ENCODE data around the gene TUBA1A.
A peak's percentile ranks its signal among the peaks of the same experiment; 100 is the strongest.
"Not testable (repeated sequence)": the region's sequence is repeated elsewhere in the genome, so short reads cannot be mapped to it uniquely, and the experiment has no call there.

Gene TUBA1A

DNA sequence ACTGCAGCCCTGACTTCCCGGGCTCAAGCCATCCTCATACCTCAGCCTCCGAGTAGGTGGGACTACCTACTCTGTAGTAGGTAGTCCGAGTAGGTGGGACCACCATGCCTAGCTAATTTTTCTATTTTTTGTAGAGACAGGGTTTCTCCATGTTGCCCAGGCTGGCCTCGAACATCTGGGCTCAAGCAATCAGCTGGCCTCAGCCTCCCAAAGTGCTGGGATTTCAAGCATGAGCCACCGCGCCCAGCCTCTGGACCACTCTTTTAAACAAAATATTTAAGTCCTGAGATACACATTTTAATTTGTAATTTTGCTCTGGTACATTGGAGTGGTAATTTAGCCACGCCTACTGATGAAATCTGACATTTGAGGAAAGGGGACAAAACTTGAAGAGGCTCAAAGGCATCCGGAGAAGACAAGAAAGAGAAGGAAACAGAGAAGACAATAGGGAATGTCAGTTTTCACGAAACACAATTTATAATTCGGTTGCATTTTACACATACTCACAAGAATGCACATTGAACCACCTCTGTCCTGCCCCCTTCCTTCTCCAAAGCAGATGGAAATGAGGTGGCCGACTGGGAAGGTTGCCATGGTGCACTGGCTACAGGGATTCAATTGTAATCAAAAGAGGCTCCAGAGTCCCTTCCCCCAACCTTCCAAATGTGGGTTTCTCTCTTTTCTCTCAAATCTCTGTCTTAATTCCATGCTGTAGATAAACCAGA is 9.7 kb upstream of the TUBA1A start:
- peaks cover 26% of the 10 kb centered on the region for H3K4me1 Mint-ChIP-seq
- H3K36me3 Mint-ChIP-seq (ENCODE audit: low read depth) = no peaks in the 10 kb centered on the region
- TF ChIP-seq CTCF (IDR thresholded peaks at IDR 0.05; ENCODE audit: unreplicated experiment in 3 of 3) = no peak
- H3K27me3 Mint-ChIP-seq (ENCODE audit: low read depth) = no peaks in the 10 kb centered on the region
- no peak overlapping the region for H3K4me3 Mint-ChIP-seq
- peak overlapping the region; percentile 18 to 85 (median 50) for H3K27ac Mint-ChIP-seq
- no peaks in the 10 kb centered on the region for H3K9me3 Mint-ChIP-seq

GRCh38 chr12:49197256-49197655 is 8.4 kb upstream of the TUBA1A start:
- Mint-ChIP-seq H3K4me3 (no peak overlapping the region), H3K36me3 (ENCODE audit: low read depth) (no peaks in the 10 kb centered on the region), H3K27ac (peak overlapping the region in 2 of 3 experiments; percentile 17 to 54), H3K9me3 (no peaks in the 10 kb centered on the region), H3K27me3 (ENCODE audit: low read depth) (no peaks in the 10 kb centered on the region), H3K4me1 (peaks cover 26% of the 10 kb centered on the region)
- no peak for TF ChIP-seq CTCF (IDR thresholded peaks at IDR 0.05; ENCODE audit: unreplicated experiment in 3 of 3)

GRCh38 chr12:49195736-49196135 is 6.9 kb upstream of the TUBA1A start:
- Mint-ChIP-seq H3K27ac (no peak overlapping the region), H3K27me3 (ENCODE audit: low read depth) (no peaks in the 10 kb centered on the region), H3K9me3 (no peaks in the 10 kb centered on the region), H3K36me3 (ENCODE audit: low read depth) (no peaks in the 10 kb centered on the region), H3K4me3 (no peak overlapping the region), H3K4me1 (peaks cover 10% of the 10 kb centered on the region)
- no peak for TF ChIP-seq CTCF (IDR thresholded peaks at IDR 0.05; ENCODE audit: unreplicated experiment in 3 of 3)

DNA sequence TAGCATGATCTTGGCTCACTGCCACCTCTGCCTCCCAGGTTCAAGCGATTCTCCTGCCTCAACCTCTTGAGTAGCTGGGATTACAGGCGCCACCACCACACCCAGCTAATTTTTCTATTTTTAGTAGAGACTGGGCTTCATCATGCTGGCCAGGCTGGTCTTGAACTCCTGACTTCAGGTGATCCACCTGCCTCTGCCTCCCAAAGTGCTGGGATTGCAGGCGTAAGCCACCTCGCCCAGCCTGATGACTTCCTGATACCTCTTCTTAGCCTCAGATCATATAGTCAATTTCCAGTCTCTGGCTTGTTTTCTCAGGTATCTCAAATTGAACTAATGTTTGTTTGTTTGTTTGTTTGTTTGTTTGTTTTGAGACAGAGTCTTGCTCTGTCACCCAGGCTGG is 4.9 kb upstream of the TUBA1A start:
- H3K4me3 Mint-ChIP-seq; H3K9me3 Mint-ChIP-seq; H3K36me3 Mint-ChIP-seq (ENCODE audit: low read depth); H3K27me3 Mint-ChIP-seq (ENCODE audit: low read depth); H3K27ac Mint-ChIP-seq: not testable (repeated sequence)
- peaks cover 13% of the 10 kb centered on the region for H3K4me1 Mint-ChIP-seq

GRCh38 chr12:49191498-49191897 is 2.6 kb upstream of the TUBA1A start:
- Mint-ChIP-seq H3K4me1 (peaks cover 20% of the 10 kb centered on the region), H3K27ac (peak overlapping the region in 1 of 3 experiments; percentile 3), H3K36me3 (ENCODE audit: low read depth) (peaks cover 16% of the 10 kb centered on the region), H3K4me3 (peak overlapping the region in 1 of 3 experiments; percentile 21)
- not testable (repeated sequence) for H3K9me3 Mint-ChIP-seq; H3K27me3 Mint-ChIP-seq (ENCODE audit: low read depth)

- H3K4me3 Mint-ChIP-seq = no peak overlapping the region
- no peak overlapping the region for H3K27ac Mint-ChIP-seq
- H3K36me3 Mint-ChIP-seq (ENCODE audit: low read depth) = peaks cover 22% of the 10 kb centered on the region
- peaks cover 25% of the 10 kb centered on the region for H3K4me1 Mint-ChIP-seq
- no peak for TF ChIP-seq CTCF (IDR thresholded peaks at IDR 0.05; ENCODE audit: unreplicated experiment in 3 of 3)
- H3K9me3 Mint-ChIP-seq = no peaks in the 10 kb centered on the region
- H3K27me3 Mint-ChIP-seq (ENCODE audit: low read depth) = no peaks in the 10 kb centered on the region
These were observed 2.1 kb upstream of the TUBA1A start for GRCh38 chr12:49190974-49191373.
